Prostate gland (tissue), 2 donors: ENCODE results near the gene WDFY3.

Experiments used
- CTCF ChIP-seq, 4 experiments: fragments of 200-600 bp in 2 of 4; fragments of 450-650 bp in 2 of 4; sonication (generic) in 2 of 4; IDR thresholded peaks; 1 replicate in 3 of 4; 2 replicates in 1 of 4; pipeline ENCODE4 v1.5.1; 2016 to 2019; ENCODE audit warnings: antibody characterized with exemption in 4 of 4, mild to moderate bottlenecking in 2 of 4, moderate library complexity in 2 of 4
- POLR2AphosphoS5 ChIP-seq: sonication (generic); formaldehyde crosslinking; IDR thresholded peaks from one replicate; pipeline ENCODE4 v1.6.1; 2017; ENCODE audit warnings: antibody characterized with exemption

- TF ChIP-seq POLR2AphosphoS5 (no peak), CTCF (IDR thresholded peaks at IDR 0.05) (no peak)
Measured at GRCh38 chr4:84957514-84958420, 8.7 kb downstream of the WDFY3 start.
